HG03280 (cell line): ENCODE data around the gene TFAP2C.
"Not testable (repeated sequence)": the region's sequence is repeated elsewhere in the genome, so short reads cannot be mapped to it uniquely, and the experiment has no call there.

Experiments
- ATAC-seq: cut with Tn5 transposase; IDR thresholded peaks from one replicate; pipeline ENCODE4 v1.9.1; 2021; ENCODE audit warnings: mild to moderate bottlenecking, moderate library complexity; ENCODE audit not compliant: unreplicated experiment

TFAP2C gene

DNA sequence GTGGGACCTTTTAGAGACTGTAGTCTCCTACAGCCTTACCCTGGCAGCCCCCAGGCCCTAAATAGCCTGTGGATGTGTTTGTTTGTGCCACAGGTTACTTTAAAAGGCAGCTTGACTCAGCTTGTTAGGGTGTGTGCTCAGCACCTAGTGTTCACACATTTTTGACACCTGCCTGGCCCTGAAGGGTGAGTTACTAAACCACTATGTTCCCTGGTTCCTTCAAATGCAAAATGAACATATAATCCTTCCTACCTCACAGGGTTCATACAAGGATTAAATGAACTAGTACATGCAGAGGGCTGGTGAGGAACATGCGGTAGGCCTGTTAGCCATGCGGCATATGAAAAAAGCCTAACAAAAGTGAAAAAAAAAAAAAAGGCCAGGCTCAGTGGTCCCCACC lies 14.9 kb upstream of the TFAP2C start:
- ATAC-seq: no peak

DNA sequence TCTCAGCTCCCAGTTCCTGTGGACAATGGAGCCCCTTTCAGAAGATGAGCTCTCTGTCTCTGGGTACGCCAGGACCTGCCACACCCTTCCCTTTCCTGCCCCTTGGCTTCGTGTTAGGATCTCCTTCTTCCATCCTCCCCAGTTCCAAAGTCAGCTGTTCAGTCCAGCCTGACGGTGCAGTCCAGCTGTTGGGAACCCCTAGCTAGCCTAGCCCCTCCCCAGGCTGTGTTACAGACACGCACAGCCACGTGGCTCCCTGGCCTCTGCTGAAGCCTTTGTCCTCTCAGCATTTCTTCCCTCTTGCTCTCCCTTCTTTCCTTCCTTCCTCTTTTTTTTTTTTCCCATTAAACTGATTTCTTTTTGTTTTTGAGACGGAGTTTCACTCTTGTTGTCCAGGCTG lies 12.4 kb upstream of the TFAP2C start:
- no peak for ATAC-seq

DNA sequence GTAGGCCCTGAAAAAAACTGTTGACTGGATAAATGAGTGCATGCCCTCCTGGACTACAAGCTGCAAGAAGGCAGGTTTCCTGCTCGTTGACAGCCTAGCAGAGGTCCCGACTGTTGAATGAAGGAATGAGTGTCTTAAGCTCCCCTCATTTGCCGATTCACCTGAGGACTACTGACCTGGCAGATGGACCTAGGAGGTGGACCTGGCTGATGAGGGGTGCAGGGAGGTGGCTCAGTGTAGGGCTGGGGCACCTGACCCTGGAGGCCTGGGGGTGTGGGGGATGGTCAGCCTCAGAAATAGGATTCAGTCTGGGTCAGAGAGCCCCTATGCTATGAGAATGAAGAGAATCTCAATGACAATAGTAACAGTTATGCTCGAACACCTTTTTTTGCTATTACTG lies 11.6 kb upstream of the TFAP2C start:
- ATAC-seq: no peak

DNA sequence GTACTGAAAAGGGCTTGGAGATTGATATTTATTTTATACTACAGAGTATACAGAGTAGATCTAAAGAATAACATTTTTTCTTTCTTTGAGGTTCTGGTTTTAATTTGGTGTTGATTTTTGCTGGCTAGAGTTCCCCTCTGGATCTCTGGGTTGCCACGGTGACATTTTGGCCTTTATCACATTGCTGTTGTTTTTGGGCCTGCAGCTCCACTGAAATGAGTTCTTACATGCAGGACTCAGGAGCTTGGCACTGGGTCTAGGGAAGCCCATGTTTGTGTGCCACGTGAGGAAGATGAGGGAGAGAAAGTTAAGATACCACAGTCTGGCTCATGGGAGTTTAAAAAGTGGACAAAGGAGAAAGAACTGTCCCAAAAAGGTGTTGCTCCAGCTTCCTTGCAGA lies 7.4 kb upstream of the TFAP2C start:
- ATAC-seq: no peak

DNA sequence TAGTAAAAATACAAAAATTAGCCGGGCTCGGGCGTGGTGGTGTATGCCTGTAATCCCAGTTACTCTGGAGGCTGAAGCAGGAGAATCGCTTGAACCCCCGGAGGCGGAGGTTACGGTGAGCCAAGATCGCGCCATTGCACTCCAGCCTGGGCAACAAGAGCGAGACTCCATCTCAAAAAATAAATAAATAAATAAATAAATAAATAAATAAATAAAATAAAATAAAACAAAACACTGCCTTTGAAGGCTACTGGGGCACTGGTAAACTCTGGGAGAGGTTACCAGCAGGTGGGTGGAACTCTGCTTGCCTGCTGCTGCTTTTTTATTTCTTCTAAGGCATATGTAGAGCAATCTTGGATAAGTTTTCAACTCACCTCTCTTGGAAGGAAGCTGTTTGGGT lies 5.2 kb upstream of the TFAP2C start:
- ATAC-seq: not testable (repeated sequence)

DNA sequence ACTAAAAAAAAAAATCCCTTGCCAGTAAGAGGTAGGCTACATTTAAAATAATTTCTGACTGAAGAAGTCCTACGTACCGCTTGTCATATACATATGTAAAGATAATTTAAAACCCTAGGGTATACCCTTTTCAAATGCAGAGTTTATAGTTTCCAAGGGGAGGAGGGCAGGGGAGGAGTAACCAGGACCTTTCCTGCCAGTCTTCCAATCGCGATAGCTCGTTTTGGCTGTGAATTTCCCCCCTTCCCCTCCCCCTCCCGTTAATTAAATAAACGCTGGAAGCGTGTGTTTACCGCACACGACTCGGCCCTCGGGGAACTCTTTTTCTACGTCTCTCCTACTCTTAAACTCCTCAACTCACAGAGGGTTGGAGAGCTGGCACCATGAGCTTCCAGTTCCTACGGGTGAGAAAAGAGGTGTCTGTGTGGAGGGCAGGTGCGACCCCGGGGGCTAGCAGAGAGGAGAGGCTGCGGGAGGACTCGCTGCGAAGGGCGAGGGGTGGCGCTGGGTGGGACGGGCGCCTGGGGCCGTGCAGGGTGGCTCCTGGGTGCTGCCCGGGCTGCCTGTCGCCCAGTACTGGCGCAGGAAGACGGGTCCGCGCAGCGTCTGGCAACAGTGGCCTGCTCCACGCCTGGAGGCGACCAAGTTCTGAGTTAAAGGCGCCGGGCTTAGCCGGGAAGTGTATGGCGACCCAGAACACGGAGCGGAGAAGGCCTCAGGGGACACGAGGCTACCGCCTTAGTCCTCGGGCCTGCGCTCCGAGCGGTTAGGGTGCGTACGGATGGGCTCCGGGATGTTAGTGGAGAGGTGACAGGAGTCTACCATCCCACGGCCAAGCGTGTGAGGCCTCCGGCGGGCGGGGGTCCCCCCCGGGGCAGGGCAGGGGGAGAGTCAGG lies 4.1 kb upstream of the TFAP2C start:
- ATAC-seq: no peak

DNA sequence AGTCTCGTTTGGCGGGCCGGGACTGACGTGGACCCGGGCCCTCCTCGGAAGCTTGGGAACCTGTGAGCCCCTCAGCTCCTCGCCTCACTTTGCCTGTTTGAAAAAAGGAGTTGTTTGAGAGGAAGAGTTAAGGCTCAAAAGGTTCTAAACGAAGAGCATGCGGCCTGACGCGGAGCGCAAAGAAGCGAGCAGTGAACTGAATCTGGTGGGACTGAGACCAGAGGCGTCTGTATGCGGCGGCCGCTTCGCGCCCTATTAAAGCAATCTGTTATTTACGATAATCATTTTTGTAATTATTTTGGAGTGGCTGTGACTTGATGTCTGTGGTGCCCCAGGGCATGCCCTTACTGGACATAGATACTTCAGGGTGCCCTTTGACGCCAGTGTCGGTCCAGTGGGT lies 3.3 kb upstream of the TFAP2C start:
- ATAC-seq: no peak

DNA sequence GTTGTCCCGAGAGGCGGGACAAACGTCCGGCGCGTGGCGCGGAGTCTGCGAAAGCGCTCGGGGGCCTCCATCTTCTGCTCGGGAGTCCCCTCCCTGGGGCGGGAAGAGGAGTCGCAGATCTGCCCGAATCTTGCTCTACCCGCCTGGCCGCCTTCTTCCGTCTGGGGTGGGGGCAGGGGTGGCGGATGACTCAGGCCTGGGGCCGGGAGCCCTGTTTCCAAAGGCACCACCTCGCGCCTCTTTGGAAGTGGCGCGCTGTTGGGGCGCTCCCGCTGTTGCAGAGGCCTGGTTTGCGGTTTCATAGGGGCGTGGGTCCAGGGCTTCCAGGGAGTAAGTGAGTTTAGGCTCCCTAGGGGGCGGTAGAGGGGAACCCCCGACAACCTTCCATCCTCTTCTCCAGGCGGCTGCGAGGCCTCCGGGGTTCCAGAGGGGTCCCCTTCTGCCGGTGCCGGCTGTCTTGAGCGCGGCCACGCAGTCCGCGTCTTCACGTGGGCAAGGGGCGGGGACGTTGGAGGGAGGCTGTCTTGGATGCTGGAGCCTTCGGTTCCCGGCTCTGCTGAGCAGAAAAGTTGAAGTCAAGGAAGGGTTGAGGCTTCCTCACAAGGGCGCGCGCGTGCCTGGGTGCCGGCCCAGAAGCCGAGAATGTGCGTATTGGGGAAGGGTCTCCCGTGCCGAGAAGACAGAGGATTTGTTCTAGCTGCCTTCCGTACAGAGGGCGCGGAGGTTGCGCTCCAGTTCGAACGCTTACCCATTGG lies 2.6 kb upstream of the TFAP2C start:
- ATAC-seq: no peak

DNA sequence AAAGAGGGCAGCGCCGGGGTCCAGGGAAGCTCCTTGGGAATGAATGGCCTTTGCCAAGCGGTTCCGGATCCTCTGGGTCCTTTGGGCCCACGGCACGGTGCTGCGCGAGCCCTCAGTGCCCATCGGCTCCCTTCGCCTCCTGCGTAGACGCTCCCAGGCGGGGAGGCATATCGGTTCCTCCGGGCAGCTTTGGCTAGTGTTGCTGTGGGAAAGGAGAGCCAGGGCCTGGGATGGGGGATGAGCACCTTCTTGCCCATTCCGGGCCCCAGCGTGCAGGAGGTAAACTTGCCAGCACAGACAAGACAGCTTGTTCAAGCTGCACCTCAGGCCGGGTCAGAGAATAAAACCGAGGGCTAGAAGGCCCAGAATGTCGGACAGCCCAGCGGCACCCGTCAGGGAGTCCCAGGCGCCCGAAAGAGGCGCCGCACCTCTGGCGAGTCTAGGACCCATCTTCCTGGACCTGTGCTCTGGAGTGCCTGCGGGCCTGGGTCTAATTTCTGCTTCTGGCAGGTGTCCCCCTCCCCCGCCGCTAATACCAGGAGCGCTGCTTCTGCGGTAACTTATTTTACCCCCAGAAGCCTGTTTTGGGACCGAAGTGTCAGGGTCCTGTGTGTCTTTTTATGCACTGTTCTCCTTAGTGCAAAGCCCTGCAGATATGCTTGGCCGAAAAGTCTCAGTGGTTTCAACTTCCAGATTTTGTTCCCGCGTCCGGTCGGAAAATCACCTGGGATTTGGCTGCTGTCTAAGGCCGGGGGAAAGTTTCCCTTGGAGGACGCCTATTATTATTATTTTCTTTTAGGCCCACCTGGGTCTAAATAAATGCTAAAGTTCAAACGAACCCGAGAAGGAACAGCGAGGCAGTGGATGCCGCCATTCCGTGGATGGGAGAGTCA lies 1.7 kb upstream of the TFAP2C start:
- no peak for ATAC-seq

DNA sequence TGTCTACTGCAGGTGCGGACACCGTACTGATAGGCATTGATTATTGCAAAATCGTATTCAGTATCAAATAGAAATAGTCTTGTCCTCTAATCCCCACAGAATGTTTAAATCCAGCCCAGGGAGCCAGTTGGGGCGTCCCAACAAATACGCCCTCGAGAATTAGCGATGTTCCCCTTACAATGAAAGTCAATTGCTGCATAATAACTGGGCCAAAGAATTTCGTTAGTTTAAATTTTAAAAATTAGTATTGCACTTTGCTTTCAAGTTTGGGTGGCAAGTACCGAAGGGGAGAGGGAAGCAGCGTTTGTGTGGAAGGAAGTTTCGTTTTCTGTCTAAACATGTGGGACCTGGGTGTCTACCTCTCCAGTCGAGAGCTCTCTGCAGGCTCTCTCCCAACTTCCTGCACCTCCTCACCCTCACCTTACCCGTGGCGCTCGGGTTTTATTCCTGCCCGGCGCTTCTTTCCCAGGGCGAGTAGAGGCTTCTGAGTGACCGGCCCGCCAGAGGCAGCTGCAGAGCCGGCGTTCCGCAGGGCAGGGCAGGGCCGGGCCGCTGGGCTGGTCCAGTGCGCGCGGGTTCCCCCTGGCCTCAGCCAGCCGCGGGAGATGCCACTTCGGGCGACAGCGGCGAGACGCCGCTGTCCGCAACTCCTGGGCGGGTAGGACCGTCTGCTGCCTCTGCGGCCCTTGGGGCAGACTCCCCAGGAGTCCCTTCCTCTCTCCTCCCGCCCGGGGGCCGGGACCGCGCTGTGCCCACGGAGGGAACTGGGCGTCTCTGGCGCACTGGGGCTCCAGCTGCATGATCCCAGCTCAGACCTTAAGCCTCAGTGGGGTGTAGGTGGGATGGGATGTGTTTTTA lies 862 bp upstream of the TFAP2C start:
- no peak for ATAC-seq

DNA sequence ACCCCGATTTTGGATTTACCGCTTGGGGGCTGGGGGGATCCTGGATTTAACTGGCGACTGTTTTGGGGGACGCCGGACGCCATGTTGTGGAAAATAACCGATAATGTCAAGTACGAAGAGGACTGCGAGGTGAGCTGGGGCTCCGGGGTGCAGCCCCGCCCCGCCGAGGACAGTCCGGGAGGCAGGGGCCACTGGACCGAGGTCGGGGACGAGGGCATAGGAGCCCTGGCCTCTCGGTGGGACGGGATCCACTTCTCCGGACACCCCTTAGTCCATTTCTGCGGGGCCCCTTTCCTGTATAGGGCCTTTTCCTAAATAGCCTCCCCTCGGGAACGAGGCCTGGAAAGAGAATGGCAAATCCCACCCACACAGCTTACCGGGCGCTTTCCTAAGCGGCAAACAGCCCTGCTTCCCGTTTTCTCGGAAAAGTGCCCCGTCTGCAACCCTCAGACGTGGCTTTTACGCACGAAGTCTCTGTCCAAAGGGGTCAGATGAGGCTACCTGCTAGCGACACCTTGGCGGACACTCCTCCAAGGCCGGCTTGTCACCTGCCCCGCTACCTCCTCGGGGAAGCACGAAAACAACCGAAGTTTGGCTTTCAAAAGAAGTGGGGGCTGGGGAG lies 469 bp downstream of the TFAP2C start:
- no peak for ATAC-seq

DNA sequence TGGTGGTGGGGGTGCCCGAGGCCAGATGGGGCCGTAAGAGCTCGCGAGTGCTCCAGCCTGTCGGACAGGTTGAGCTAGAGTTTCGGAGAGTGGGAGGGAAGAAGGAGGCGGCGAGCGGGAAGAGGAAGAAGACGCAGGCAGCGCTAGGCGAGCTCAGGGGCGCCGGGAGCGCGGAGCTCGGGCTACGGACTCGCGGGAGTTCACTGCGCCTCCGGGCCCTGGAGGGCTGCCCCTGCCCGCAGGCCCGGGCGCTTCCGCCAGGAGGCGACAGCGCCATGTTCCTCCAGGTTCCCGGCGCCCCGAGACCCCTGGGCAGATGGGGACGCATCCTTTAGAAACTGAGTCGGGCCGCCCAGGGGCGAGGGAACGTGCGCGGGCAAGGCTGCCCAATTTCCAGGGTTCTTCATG lies 984 bp downstream of the TFAP2C start:
- ATAC-seq: no peak

DNA sequence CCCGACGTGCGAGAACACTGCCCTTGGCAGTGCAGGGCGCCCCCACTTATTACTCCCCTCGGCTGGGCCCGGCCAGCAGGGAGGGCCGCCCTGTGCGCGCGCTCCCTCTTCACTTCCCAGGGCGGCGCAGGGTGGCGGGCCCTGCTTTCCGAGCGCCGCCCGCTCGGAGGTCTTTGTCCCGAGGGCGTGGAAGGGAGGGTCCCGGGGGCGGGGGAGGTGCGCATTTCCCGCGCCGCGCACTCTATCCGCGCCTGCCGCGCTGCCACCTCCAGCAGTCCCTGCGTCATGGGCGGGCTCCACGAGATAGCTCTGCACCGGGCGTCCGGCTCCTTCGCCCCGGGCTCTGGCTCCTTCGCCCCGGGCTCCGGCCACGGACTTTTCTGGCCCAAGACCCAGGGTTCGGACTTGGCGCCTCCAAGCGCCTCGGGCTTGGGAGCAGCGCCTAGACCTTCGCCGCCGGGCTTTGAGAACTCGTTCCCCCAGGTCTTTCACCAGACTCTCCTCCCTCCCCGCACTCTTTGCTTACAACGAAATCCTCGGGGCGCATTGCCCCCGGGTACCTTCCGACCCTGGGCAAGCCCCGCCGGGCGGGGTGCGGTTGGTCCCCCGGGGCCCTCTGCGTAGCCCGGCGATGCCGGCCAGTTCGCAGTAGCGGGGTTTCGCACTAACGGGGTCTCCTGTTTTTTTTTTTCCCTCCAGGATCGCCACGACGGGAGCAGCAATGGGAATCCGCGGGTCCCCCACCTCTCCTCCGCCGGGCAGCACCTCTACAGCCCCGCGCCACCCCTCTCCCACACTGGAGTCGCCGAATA lies 1.6 kb downstream of the TFAP2C start:
- no peak for ATAC-seq

DNA sequence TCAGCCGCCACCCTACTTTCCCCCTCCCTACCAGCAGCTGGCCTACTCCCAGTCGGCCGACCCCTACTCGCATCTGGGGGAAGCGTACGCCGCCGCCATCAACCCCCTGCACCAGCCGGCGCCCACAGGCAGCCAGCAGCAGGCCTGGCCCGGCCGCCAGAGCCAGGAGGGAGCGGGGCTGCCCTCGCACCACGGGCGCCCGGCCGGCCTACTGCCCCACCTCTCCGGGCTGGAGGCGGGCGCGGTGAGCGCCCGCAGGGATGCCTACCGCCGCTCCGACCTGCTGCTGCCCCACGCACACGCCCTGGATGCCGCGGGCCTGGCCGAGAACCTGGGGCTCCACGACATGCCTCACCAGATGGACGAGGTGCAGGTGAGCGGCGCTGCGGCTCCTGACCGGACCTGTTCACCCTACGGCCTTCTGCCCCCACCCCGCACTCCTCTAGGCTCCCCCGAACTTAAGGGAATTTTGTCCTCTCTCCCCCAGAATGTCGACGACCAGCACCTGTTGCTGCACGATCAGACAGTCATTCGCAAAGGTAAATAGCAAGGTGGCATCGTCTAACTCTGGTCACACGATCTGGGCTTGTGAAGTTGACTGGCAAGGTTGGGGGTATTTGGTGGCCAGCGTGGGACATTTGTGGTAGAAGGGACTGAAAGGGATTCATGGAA lies 2.3 kb downstream of the TFAP2C start:
- ATAC-seq: no peak

DNA sequence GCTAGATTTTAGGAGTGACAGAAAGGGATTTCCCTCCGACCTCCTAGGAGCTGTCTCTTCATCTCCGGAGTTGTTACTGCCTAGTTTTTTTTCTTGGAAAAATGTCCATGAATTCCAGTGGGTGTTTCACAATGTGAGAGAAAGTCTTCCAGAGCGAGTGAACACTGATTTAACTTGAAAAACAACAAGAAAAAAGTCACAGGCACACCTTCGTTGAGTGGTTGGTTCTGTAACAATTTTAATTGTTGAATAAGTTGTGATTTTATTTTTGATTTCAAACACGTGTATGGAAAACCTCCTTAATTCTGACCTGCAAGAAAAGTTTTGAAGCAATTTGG lies 2.9 kb downstream of the TFAP2C start:
- ATAC-seq: no peak

DNA sequence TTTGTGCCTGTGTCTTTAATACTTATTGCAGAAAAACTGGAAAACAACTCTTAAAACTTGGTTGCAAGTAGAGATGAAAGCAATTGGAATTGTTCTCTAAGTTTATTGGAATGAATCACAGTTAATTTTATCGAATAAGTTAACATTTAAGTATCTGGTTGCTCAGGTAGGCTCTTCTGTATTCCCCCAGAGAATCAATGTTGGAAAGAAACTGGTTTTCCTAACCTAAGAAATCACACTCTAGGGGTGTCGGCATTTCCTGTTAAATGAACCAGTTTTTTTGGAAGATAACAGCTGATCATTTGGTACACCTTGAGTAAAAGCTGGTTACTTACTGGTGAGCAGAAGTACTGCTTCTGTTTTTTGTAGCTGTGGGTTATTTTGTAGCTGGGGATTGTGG lies 5.2 kb downstream of the TFAP2C start:
- no peak for ATAC-seq

DNA sequence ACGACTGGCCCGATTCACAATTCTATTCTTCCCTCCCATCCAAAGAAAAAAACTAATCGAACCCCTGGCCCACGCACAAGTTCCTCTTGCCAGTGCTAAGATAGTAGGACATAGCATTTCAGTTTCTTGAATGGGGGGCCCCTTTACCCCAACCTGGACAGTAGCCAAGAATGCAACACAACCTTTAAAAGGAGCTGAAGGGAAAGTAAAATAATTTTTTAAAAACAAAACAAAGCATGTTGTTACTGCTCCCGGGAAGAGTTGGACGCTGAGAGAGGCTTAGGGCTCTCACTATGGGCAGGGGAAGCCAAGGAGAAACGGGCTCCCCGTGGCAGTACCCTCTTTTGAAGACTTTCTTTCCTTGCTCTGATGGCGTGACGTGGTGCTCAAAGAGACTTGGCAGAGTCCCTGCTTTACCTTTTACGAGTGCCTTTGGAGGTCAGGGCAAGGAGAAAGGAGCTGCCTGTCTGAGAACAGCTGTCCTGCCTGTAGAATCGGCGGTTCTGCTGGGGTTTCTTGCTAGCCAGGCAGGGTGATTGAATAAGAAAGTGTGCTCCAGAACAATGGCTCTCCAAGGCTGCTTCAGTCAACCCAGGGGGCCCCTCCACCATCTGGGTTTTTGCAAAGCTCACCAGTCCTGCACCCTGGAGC lies 5.8 kb downstream of the TFAP2C start:
- ATAC-seq: no peak

DNA sequence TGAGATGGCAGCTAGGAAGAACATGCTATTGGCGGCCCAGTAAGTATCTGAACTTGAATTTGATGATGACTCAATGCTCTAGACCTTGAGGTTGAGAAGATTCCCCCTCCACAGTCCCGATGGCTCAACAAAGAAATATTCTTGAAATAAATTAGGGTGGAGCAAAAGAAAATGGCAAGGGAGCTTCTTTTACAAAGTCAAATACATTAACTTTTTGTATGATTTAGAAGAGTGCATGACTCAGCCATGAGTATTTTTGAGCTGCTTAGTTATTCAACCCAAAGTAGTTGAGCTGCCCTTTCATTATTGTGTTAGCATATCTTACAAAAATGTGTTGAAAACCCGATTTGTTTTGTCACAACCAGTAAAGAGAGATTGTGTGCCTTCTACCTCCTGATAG lies 7.6 kb downstream of the TFAP2C start:
- ATAC-seq: no peak
